ENCODE data around the gene IL22RA1.

DNA sequence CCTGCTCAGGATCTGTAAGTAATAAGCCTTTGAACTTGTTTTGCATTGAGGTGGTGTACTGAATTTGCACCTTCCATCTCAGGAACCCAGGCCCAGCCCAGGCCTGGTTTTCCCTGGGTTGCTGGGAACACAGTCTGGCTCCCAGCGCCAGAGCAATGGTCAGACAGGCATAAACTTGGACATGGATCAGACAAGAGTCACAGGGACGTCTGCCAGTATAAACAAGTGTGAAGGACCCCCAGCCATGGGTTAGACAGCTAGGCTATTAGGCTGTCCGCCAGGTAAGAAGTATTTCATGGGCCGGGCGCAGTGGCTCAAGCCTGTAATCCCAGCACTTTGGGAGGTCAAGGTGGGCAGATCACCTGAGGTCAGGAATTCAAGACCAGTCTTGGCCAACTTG lies 38.7 kb upstream of the IL22RA1 start:
- TF ChIP-seq CTCF (IDR thresholded peaks at IDR 0.05; ENCODE audit: control extremely low read depth in 1 of 3, insufficient read depth in 1 of 3, low read depth in 1 of 3, low read length in 3 of 3) (no peak), RAD21 (IDR thresholded peaks at IDR 0.05 in 1 of 2, conservative IDR thresholded peaks at IDR 0.05 in 1 of 2; ENCODE audit: low read depth in 2 of 2, low read length in 2 of 2) (no peak)
